ENCODE data around the gene ADAMTS19. TPM values are rescaled to one million over a fixed set of nuclear protein-coding genes. Genes with fewer than 3 reads are reported as not detected.
"Not testable (repeated sequence)": the region's sequence is repeated elsewhere in the genome, so short reads cannot be mapped to it uniquely, and the experiment has no call there.

Gene ADAMTS19
- total and polyA plus RNA-seq, 2 of the 8 experiments (the other 6 are each of a cell fraction or from before 2014, with no cell fraction given): 17.3 to 28.8 TPM

DNA sequence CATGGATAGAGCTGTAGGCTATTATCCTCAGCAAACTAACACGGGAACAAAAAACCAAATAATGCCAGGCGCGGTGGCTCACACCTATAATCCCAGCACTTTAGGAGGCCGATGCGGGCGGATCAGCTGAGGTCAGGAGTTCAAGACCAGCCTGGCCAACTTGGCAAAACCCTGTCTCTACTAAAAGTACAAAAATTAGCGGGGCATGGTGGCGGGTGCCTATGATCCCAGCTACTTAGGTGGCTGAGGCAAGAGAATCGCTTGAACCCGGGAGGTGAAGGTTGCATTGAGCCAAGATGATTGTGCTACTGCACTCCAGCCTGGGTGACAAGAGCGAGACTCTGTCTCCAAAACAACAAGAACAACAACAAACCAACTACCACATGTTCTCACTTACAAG, 177.4 kb downstream of the ADAMTS19 start:
- H3K4me1 ChIP-seq (replicated peaks in 1 of 4; ENCODE audit: control insufficient read depth in 3 of 4, insufficient read depth in 4 of 4, low read length in 3 of 4); H4K20me1 ChIP-seq (replicated peaks in 1 of 2; ENCODE audit: control insufficient read depth in 1 of 2, insufficient read depth in 2 of 2, low read length in 2 of 2); H4K91ac ChIP-seq (replicated peaks; ENCODE audit: insufficient read length, low read length); H3K14ac ChIP-seq (ENCODE audit: insufficient read length); H3K56ac ChIP-seq (replicated peaks; ENCODE audit: insufficient read length, low read depth, low read length); H3K23me2 ChIP-seq (ENCODE audit: low read depth, low read length); POLR2A ChIA-PET (ENCODE audit: partially characterized antibody); H3K9ac ChIP-seq (replicated peaks in 1 of 4; ENCODE audit: extremely low read depth in 1 of 4, low read depth in 3 of 4, low read length in 3 of 4); H3K9me3 ChIP-seq (ENCODE audit: insufficient read depth in 2 of 2, low read depth in 1 of 2, low read length in 1 of 2); H3K23ac ChIP-seq (ENCODE audit: insufficient read length); H2AK5ac ChIP-seq (ENCODE audit: low read depth, low read length); H3K27me3 ChIP-seq (replicated peaks in 1 of 4; ENCODE audit: control insufficient read depth in 3 of 4, extremely low read depth in 1 of 4, insufficient read depth in 3 of 4, low read length in 3 of 4); H3K79me2 ChIP-seq (ENCODE audit: control insufficient read depth in 1 of 2, insufficient read depth in 2 of 2, low read length in 2 of 2); H2BK20ac ChIP-seq (ENCODE audit: low read length); H3K4me3 ChIP-seq (ENCODE audit: extremely low read depth in 1 of 4, insufficient read depth in 2 of 4, low read depth in 3 of 4, low read length in 4 of 4); H2BK15ac ChIP-seq (ENCODE audit: low read length); H4K5ac ChIP-seq (ENCODE audit: insufficient read length, low read depth, low read length); FAIRE-seq; H3K79me1 ChIP-seq (ENCODE audit: low read depth, low read length); H3K27ac ChIP-seq (ENCODE audit: low read depth, low read length); H3K4ac ChIP-seq (replicated peaks; ENCODE audit: insufficient read length, low read depth, low read length); H4K8ac ChIP-seq (ENCODE audit: extremely low read depth, insufficient read depth, low read length); H2BK120ac ChIP-seq (replicated peaks; ENCODE audit: low read depth, low read length); H2BK5ac ChIP-seq (ENCODE audit: low read depth, low read length); DNase-seq (ENCODE audit: low read depth in 1 of 2, low spot score in 2 of 2); H3K4me2 ChIP-seq (ENCODE audit: insufficient read depth in 1 of 2, low read depth in 2 of 2, low read length in 2 of 2); H2AFZ ChIP-seq (ENCODE audit: low read length); H2BK12ac ChIP-seq (ENCODE audit: low read depth, low read length); H3K36me3 ChIP-seq (ENCODE audit: control insufficient read depth in 2 of 4, insufficient read depth in 4 of 4, low read length in 3 of 4); H3K18ac ChIP-seq (ENCODE audit: extremely low read depth, low read length): not testable (repeated sequence)
- 86% methylated on average over 11 of the region's 11 CpGs; no CpG with 5 or more reads in 1 of the 2 experiments for WGBS, 2 experiments (ENCODE audit: extremely low coverage in 1 of 2, insufficient coverage in 1 of 2, insufficient read length in 1 of 2, insufficient replicate concordance in 2 of 2, low coverage in 1 of 2, low lambda C conversion rate in 2 of 2, missing lambda C conversion rate in 1 of 2)
- CTCF ChIA-PET (ENCODE audit: partially characterized antibody): interaction anchor here (0.6 to 1.0 kb wide), 3 partner anchors 53 to 1759 kb away, joined by 3 read pairs; no protein-coding TSS in a partner anchor
